GM18498 (cell line): ENCODE results near the gene CRYBG1.
A peak's percentile ranks its signal among the peaks of the same experiment; 100 is the strongest.

Experiments
- ATAC-seq: cut with Tn5 transposase; IDR thresholded peaks from one replicate; pipeline ENCODE4 v1.9.1; 2021; ENCODE audit warnings: mild to moderate bottlenecking, moderate library complexity; ENCODE audit not compliant: unreplicated experiment

The CRYBG1 gene

GRCh38 chr6:106520711-106521401 lies 160.3 kb downstream of the CRYBG1 start:
- ATAC-seq = peak; percentile 66

- no peak for ATAC-seq
Measured at GRCh38 chr6:106522562-106523250, 162.2 kb downstream of the CRYBG1 start.

GRCh38 chr6:106525107-106525881 lies 164.8 kb downstream of the CRYBG1 start:
- peak; percentile 47 for ATAC-seq

- no peak for ATAC-seq
Measured at GRCh38 chr6:106525882-106526275, 165.4 kb downstream of the CRYBG1 start.

GRCh38 chr6:106527117-106527516 lies 166.6 kb downstream of the CRYBG1 start:
- no peak for ATAC-seq

- ATAC-seq = no peak
Measured at GRCh38 chr6:106527979-106528378, 167.5 kb downstream of the CRYBG1 start.

GRCh38 chr6:106528521-106528920 lies 168.0 kb downstream of the CRYBG1 start:
- no peak for ATAC-seq

- no peak for ATAC-seq
Measured at GRCh38 chr6:106529438-106529837, 168.9 kb downstream of the CRYBG1 start.

- no peak for ATAC-seq
Measured at GRCh38 chr6:106530026-106530425, 169.5 kb downstream of the CRYBG1 start.

GRCh38 chr6:106530502-106530901 lies 170.0 kb downstream of the CRYBG1 start:
- no peak for ATAC-seq

- no peak for ATAC-seq
Measured at GRCh38 chr6:106533054-106533453, 172.5 kb downstream of the CRYBG1 start.

- ATAC-seq = no peak
Measured at GRCh38 chr6:106534004-106534403, 173.5 kb downstream of the CRYBG1 start.

- ATAC-seq = no peak
Measured at GRCh38 chr6:106534564-106534982, 174.1 kb downstream of the CRYBG1 start.

GRCh38 chr6:106535012-106535411 lies 174.5 kb downstream of the CRYBG1 start:
- no peak for ATAC-seq

GRCh38 chr6:106536357-106536756 lies 175.8 kb downstream of the CRYBG1 start:
- ATAC-seq = no peak

GRCh38 chr6:106536851-106537250 lies 176.3 kb downstream of the CRYBG1 start:
- no peak for ATAC-seq

- no peak for ATAC-seq
Measured at GRCh38 chr6:106537662-106538061, 177.1 kb downstream of the CRYBG1 start.

GRCh38 chr6:106538145-106538544 lies 177.6 kb downstream of the CRYBG1 start:
- ATAC-seq = no peak

- ATAC-seq = no peak
Measured at GRCh38 chr6:106539936-106540335, 179.4 kb downstream of the CRYBG1 start.

GRCh38 chr6:106540432-106540831 lies 179.9 kb downstream of the CRYBG1 start:
- ATAC-seq = no peak

- no peak for ATAC-seq
Measured at GRCh38 chr6:106540907-106541306, 180.4 kb downstream of the CRYBG1 start.

- no peak for ATAC-seq
Measured at GRCh38 chr6:106546261-106546690, 185.8 kb downstream of the CRYBG1 start.
